Left ventricle myocardium superior (tissue), 1 donor: ENCODE data around the gene TMC6. TPM values are rescaled to one million over a fixed set of nuclear protein-coding genes. Genes with fewer than 3 reads are reported as not detected.

Experiments
- ATAC-seq: fragments of 200-7000 bp; cut with Tn5 transposase; one replicate; pipeline ENCODE4 v1.9.1; 2020; ENCODE audit warnings: mild to moderate bottlenecking, moderate library complexity
- DNase-seq: peaks from one replicate; pipeline ENCODE4 v3.0.0-alpha.2; 2020
- intact Hi-C: fragments of 100-400 bp; cut with micrococcal nuclease; formaldehyde crosslinking; loops from one replicate; pipeline ENCODE4 v1.11.0; 2022
- total RNA-seq: library from RNA; stranded (reverse); fragmentation: NEBNext Ultra II Directional; extraction: Animal tissue kit (Norgen Biotek cat#: 25700); gene quantifications from one replicate; pipeline ENCODE4 v1.2.1, GENCODE V29; 2021
- donor health status: DM: no; HTN: yes; CAD: no; lungs with severe emphysema.

The TMC6 gene
- total RNA-seq, 1 donor from 2014 or later: 69.2 TPM

- intact Hi-C loops: no loop called here
- DNase-seq (peak; percentile 83), ATAC-seq (peak; percentile 78)
These were observed 13.5 kb downstream of the TMC6 start for GRCh38 chr17:78114831-78115723.

DNA sequence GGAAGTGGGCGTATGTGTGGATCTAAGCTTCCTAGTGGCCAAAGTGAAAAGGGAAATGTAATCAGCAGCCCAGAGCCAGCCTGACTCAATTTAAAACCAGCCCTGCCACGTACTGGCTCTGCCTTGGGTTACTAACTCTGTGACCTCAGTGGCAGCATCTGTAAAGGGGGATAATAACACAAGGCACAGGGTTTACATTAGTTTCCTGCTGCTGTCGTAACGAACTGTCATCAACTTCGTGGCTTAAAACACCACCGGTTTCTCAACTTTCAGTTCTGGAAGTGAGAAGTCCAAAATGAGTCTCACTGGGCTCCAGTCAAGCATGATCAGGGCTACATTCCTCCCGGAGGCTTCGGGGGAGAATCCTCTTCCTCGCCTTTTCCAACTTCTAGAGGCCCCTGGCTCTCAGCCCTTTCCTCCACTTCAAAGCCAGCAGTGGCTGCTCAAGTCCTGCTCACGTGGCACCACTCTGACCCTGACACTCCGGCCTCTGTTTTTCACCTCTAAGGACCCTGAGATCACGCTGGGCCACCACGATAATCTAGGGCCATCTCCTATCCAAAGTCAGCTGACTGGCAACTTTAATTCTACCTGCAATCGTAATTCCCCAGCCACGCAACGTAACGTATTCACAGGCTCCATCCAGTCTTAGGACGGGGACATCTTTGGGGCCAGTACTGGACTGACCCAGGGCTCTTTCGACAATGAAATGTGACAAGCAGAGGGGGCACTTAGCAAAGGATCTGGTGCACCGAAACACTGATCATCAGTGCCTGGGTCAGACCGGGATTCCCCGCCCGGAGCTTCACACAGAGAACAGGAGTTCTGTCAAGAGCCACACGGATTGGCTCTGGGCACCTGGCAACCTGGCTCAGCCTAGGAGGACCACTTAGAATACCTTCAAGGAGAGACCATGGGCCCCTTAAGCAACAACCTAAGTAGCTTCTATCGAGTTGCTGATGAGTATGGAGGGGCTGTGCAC is 14.5 kb downstream of the TMC6 start:
- DNase-seq: peak; percentile 31
- ATAC-seq: no peak
- intact Hi-C loops: no loop called here

GRCh38 chr17:78112518-78113471 is 15.8 kb downstream of the TMC6 start:
- peak; percentile 90 for DNase-seq
- intact Hi-C loops: no loop called here
- peak; percentile 56 for ATAC-seq

- no peak for ATAC-seq
These were observed 16.6 kb downstream of the TMC6 start for GRCh38 chr17:78111727-78112517.

DNA sequence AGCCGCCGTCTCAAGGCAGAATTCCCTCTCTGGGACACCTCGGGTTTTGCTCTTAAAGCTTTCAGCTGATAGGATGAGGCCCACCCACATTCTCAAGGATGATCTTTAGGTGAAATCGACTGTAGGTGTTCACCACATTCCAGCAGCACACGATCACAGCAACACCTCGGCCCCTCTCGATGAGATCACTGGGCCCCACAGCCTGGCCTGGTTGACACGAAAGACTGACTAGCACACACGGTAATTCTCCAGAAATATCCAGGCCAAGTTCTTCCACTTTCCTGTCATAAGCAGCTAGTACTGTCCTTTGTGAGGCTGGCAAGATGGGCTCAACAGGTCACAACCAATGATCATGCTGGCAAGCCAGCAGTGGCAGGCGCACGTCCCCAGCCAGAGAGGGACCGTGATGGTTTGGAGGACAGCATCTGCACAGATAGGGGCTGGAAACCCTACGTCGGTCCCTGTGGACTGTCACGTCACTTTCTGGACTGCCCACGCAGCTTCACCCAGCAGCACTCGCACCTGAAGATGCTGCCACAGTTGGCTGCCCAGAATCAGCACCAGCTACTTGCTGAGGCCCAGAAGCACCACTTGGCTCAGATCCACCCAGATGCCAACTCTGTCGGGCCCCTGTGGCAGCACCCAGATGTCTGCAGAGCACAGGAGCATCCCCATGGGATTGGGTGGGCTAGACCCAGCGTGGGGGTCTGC is 17.4 kb downstream of the TMC6 start:
- no peak for ATAC-seq
- no peak for DNase-seq
- intact Hi-C loops: no loop called here

More at GRCh38 chr17:78111727-78112517, 16.6 kb downstream of the TMC6 start:
- no peak for DNase-seq
- intact Hi-C loops: no loop called here

DNA sequence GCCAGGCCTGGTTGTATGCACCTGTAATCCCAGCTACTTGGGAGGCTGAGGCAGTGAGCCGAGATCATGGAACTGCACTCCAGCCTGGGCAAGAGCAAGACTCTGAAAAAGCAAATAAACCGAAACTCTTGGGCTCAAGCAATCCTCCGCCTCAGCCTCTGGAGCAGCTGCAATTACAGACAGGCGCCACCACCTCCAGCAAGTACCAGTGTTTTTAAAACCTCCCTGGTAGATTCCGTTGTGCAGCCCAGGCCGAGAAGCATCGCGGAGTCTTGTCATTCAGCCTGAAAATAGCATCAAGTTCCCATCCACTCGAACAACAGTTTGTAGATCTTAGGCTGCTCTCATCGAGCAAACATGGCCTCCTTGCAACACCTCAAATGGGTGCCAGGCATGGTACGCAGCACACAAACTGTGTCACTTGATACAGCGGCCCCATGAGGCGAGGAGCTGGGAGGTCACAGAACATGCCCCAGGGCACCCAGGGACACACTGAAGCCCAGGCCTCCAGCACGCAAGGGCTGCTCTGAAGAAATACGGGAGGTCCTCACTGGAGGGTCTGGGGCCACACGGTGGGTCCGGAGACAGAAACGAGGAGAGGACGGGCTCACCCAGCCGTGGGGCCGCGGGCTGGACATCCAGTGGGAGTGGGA is 18.1 kb downstream of the TMC6 start:
- intact Hi-C loops: no loop called here
- DNase-seq (peak; percentile 59), ATAC-seq (peak; percentile 36)

DNA sequence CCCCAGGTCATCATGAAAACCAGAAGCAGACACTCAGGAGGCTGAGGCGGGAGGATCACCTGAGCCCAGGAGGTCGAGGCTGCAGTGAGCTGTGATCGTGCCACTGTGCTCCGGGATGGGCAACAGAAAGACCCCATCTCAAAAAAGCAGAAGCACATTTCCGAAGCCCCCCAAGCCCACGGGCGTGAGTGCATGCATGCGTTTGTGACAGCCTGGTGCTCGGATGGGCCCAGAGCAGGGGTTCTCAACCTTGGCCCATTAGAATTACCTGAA is 19.1 kb downstream of the TMC6 start:
- ATAC-seq (no peak), DNase-seq (no peak)
- intact Hi-C loops: no loop called here

DNA sequence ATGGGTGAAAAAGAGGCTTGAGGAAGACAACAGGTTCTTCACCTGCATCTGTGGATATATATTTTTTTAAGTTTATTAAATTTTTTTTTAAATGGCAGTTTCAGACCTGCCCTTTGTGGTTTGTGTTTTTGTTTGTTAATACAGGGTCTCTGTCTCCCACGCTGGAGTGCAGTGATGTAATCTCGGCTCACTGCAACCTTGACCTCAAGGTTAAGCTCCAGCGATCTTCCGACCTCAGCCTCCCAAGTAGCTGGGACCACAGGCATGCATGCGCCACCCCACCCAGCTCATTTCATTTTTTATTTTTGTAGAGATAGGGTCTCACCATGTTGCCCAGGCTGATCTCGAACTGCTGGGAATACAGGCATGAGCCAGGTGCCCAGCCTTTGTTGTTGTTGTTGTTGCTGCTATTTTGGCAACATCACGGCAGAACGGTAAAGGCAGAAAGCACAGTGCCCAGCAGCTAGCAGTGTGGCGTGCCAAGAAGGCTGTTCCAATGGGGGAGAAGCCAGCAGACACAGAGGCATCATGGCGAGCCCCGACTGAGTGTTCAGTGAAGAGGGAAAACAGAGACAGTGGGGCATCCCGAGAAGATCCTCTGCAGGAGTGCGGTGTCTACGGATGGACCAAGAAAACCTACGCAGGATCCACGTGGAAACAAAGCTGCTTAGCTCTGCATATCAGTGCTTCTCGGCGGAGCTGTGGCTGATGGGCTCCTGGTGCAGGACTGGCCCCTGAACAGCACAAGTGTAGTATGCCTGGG is 19.6 kb downstream of the TMC6 start:
- ATAC-seq: peak; percentile 47
- intact Hi-C loops: no loop called here
- no peak for DNase-seq

DNA sequence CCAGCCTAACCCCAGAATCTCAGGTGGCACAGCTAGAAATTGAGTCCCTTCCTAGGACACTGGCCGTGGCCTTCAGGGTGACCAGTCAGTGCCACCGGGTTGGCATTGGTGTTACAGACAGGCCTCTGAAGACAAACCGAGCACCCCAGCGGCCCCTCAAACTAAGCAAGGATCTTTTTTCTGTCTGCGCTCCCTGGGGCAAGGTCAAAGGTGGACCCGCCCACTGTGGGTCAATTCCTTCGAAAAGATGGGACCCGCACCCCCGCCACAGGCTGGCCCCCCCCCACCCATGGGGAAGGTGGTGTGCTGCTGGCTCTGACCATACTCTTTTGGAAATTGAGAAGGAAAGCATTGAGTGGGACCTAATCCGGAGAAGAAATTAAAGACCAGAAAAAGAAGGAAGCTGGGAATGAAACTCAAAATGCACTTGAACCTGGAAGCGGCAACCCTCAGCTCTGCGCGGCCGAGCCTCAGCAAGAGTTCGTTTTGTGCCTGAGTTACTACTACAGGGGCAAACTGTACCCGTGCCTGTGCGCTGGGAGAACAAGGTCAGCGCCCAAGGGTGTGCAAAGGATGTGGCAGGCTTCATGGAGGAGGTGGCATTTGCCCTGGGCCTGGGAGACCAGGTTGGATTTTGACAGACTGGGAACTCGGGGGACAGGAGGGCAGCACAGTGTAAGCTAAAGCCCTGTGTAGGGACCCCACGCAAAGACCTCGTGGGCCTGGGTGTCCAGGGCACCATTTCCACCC is 20.4 kb downstream of the TMC6 start:
- intact Hi-C loops: no loop called here
- ATAC-seq (no peak), DNase-seq (no peak)

DNA sequence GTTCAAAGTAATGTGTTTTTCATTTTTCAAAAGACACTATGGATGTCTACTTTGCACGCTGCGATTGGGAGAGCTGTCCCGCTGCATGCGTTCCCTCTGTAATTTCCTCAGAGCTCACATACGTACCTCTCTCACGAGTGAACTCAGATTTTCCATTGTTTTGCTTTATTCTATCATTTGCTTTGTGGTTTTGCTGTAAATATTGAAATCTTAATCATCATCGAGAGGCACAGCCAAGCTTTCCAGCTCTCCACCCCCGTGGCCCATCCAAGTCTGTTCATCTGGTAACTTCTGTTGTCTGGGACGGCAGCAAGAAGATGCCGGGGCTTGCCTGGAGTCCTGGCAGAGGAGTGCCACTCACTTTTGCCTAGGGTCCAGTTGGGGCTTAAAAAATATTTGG is 21.1 kb downstream of the TMC6 start:
- ATAC-seq (no peak), DNase-seq (no peak)
- intact Hi-C loops: no loop called here

DNA sequence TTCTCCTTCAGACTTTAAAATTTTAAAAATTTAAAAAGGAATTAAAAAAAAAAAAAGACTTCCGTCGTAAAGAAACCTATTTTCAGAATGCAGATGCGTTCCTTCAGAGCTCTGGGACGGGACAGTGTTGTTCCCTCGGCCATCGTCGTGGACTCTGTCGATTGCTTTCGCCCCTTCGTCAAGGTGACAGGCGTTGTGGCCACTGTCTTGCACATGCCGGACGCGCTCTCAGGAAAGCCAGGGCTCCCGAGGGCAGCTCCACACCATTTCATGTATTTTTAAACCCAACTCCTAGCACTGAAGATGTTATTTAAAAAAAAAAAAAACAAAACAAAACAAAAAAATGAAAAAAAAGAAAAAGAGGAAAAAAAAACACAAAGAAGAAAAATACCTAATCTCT is 22.3 kb downstream of the TMC6 start:
- ATAC-seq (no peak), DNase-seq (no peak)
- intact Hi-C loops: no loop called here

DNA sequence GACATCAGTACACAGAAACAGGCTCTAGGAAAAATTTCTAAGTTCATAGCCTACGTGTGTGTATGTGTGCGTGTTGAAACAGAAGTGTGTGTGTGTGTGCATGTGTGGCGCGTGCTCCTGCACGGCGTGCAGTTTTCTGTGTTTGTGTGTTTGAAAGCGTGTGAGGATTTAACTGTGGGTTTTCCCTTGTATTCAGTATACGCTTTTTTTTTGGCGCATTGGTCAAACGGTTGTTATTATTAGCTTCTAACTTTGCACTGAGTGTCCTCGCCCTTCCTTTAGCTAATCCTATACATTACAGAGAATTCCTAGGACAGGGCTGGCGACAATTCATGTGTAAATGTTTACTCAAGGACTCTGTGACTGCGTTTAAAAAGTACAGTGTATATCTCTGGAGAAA is 23.0 kb downstream of the TMC6 start:
- intact Hi-C loops: no loop called here
- DNase-seq: no peak
- ATAC-seq: no peak

GRCh38 chr17:78105101-78105500 is 23.5 kb downstream of the TMC6 start:
- DNase-seq: no peak
- intact Hi-C loops: no loop called here

GRCh38 chr17:78104540-78104941 is 24.0 kb downstream of the TMC6 start:
- ATAC-seq: no peak
- no peak for DNase-seq

More at GRCh38 chr17:78105101-78105500, 23.5 kb downstream of the TMC6 start:
- peak; percentile 24 for ATAC-seq

GRCh38 chr17:78103311-78103710 is 25.2 kb downstream of the TMC6 start:
- DNase-seq (no peak), ATAC-seq (no peak)

More at GRCh38 chr17:78104540-78104941, 24.0 kb downstream of the TMC6 start:
- intact Hi-C loops: no loop called here

GRCh38 chr17:78101542-78101941 is 27.0 kb downstream of the TMC6 start:
- DNase-seq (no peak), ATAC-seq (no peak)
- intact Hi-C loops: no loop called here

More at GRCh38 chr17:78103311-78103710, 25.2 kb downstream of the TMC6 start:
- intact Hi-C loops: no loop called here
